C4-2B (cell line): ENCODE results near the gene IFNGR2.
A peak's percentile ranks its signal among the peaks of the same experiment; 100 is the strongest.

Source experiments
- H3K27ac ChIP-seq: fragments of 450-650 bp; 2 replicates; pipeline ENCODE4 v1.5.1; 2017
- CTCF ChIP-seq: fragments of 450-650 bp; conservative IDR thresholded peaks from 2 replicates; pipeline ENCODE4 v1.5.1; 2017; ENCODE audit warnings: mild to moderate bottlenecking
- ZFX ChIP-seq: fragments of 450-650 bp; IDR thresholded peaks from 2 replicates; pipeline ENCODE4 v1.6.1; 2017

Gene IFNGR2

GRCh38 chr21:33479679-33480480 lies 76.7 kb downstream of the IFNGR2 start, which contains the start of gene TMEM50B:
Gene TMEM50B (minus strand): TSS chr21:33479974. CDS start chr21:33468885, 11,089 bp downstream.
- TF ChIP-seq ZFX: peak; percentile 85
- peak; percentile 19 for TF ChIP-seq CTCF
- peak within 1 kb of the TSS; percentile 96 for H3K27ac ChIP-seq

- peak overlapping the region; percentile 96 for H3K27ac ChIP-seq
- TF ChIP-seq ZFX: no peak
- no peak for TF ChIP-seq CTCF
Observed at GRCh38 chr21:33480481-33481103, 77.4 kb downstream of the IFNGR2 start.

GRCh38 chr21:33481314-33481943 lies 78.2 kb downstream of the IFNGR2 start:
- TF ChIP-seq ZFX (no peak), CTCF (no peak)
- H3K27ac ChIP-seq: no peak overlapping the region
